ENCODE results near the gene QRICH2. TPM values are rescaled to one million over a fixed set of nuclear protein-coding genes. Genes with fewer than 3 reads are reported as not detected.
"Not testable (repeated sequence)": the region's sequence is repeated elsewhere in the genome, so short reads cannot be mapped to it uniquely, and the experiment has no call there.

The QRICH2 gene
- total RNA-seq, 4 donors from 2014 or later = 0.59 to 2.4 (median 1.1) TPM

DNA sequence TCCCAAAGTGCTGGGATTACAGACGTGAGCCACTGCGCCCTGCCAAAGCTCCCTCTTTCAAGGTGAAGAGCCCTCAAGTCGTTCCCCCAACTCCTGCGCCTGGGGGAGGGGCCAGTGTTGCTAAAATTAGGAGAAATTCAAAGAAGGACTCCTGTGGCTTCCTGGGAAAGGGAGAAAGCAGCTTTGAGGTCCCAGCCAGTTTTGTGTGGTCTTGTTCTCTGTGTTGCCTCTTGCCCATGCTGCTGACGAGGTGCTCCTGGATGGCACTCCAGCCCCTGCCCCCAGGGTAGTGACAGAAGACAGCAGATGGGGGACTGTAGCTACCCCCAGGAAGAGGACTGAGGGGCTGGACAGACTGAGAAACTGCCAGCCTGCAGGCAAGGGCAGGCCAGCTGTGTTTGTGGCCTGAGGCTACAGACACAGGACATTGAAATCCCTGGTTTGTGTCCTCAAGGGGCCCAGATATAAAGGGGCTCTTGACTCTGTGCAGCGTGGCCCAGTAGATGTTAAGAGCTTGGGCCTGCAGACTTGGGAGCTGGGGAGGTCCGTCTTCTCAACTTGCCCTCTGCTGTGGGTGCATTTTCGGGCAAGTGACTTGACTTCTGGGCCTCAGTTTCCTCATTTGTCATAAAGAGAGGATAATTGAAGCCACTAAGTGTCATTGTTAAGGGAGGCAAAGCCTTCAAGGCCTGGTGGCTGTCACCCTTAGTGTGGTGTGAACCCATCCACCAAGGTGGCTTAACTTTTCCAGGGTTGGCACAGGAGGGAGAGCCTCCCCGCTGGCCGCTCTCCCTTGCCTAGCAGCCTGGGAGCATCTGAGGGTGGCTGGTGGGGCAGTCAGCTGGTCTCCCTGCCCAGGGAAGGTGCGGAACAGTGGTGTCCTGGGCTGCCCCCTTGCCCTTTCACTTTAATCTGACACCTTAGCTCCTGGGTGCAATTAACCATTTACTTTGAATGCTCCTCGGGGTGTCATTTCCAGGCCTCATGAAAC is 38.8 kb downstream of the QRICH2 start:
- Histone ChIP-seq H3K4me1 (peaks cover 67% of the 10 kb centered on the region in 2 donors), H3K4me3 (peak overlapping the region in 2 of 4 donors; percentile 2 to 81), H3K27me3 (no peaks in the 10 kb centered on the region), H3K36me3 (no peaks in the 10 kb centered on the region), H3K27ac (peak overlapping the region; percentile 90 to 98 (median 95)), H3K9me3 (no peaks in the 10 kb centered on the region)
- in situ Hi-C loops (cut with MboI; ENCODE audit: low sequenced_read_pairs in 4 of 4) (no loop called here), intact Hi-C loops (cut with DNase I; ENCODE audit: low total_unique reads) (loop anchor here (5.0 to 10.0 kb wide), 3 partner anchors 72 to 484 kb away; partner anchors contain the start of genes MFSD11, SRSF2 and UNK)
- TF ChIP-seq CTCF (IDR thresholded peaks at IDR 0.05 in 4 of 5, conservative IDR thresholded peaks at IDR 0.05 in 1 of 5) (no peak), POLR2A (IDR thresholded peaks at IDR 0.05) (peak in 1 of 2 donors; percentile 18)
- ATAC-seq = peak in 1 of 2 donors; percentile 1
- DNase-seq = peak in 1 of 2 donors; percentile 72

DNA sequence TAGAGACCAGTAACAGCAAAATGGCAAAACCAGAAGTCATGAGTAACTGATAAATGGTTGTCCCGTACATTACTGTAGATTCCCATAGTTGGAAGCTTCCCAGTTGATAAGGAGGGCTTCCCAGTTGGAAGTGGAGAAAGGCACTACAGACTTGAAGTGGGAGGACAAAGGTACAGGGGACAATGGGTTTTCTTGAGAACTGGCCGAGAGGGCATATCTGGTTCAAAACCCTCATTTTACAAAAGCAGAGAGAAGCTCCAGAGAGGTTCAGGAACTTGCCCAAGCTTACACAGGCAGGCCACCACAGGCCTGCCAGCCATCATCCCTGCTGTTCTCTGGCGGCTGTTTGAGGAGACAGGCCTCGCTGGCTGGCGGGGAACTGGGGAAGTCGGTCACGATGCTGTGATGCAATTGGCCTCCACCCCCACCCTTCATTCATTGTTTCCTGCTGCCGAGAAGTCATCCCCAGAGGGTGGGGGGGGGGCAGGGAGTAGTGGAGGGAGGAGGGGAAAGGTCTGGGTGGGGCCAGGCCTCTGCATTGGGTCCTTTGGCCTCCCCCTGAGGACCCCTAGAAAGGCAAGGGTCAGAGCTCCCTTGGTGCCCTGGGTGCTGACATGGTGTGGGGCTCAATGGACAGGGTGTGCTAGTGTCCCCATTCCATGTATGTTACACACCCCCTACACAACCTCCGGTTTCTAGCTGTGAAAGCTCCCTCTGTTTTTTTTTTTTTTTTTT is 39.9 kb downstream of the QRICH2 start:
- Histone ChIP-seq H3K4me3 (peak overlapping the region in 3 of 4 donors; percentile 21 to 81 (median 80)), H3K36me3 (no peaks in the 10 kb centered on the region), H3K9me3 (no peaks in the 10 kb centered on the region), H3K4me1 (peaks cover 78% of the 10 kb centered on the region in 2 donors), H3K27me3 (no peaks in the 10 kb centered on the region), H3K27ac (peak overlapping the region; percentile 90 to 98 (median 95))
- in situ Hi-C loops (cut with MboI; ENCODE audit: low sequenced_read_pairs in 4 of 4) = no loop called here
- intact Hi-C loops (cut with DNase I; ENCODE audit: low total_unique reads) = loop anchor here (5.0 to 10.0 kb wide), 3 partner anchors 71 to 483 kb away; partner anchors contain the start of genes MFSD11, SRSF2 and UNK
- DNase-seq = peak; percentile 88 to 92
- peak; percentile 66 to 77 for TF ChIP-seq POLR2A (IDR thresholded peaks at IDR 0.05)
- TF ChIP-seq CTCF (IDR thresholded peaks at IDR 0.05 in 4 of 5, conservative IDR thresholded peaks at IDR 0.05 in 1 of 5) = no peak
- ATAC-seq = peak; percentile 24 to 31

DNA sequence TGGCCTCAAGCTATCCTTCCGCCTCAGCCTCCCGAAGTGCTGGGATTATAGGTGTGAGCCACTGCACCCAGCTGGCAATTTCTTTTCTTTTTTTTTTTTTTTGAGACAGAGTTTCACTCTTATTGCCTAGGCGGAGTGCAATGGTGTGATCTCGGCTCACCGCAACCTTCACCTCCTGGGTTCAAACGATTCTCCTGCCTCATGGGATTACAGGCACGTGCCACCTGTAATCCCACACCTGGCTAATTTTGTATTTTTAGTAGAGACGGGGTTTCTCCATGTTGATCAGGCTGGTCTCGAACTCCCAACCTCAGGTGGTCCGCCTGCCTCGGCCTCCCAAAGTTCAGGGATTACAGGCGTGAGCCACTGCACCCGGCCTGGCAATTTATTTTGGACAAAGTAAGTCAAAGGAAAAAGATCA is 40.5 kb downstream of the QRICH2 start:
- H3K27ac ChIP-seq = peak overlapping the region; percentile 90 to 98 (median 95)
- ATAC-seq; DNase-seq; in situ Hi-C loops (cut with MboI; ENCODE audit: low sequenced_read_pairs in 4 of 4); H3K9me3 ChIP-seq; H3K36me3 ChIP-seq; H3K27me3 ChIP-seq: not testable (repeated sequence)
- H3K4me3 ChIP-seq = peak overlapping the region in 3 of 4 donors; percentile 21 to 81 (median 80)
- H3K4me1 ChIP-seq = peaks cover 77 to 79% of the 10 kb centered on the region in 2 donors
- intact Hi-C loops (cut with DNase I; ENCODE audit: low total_unique reads) = loop anchor here (5.0 to 10.0 kb wide), 3 partner anchors 70 to 483 kb away; partner anchors contain the start of genes MFSD11, SRSF2 and UNK

DNA sequence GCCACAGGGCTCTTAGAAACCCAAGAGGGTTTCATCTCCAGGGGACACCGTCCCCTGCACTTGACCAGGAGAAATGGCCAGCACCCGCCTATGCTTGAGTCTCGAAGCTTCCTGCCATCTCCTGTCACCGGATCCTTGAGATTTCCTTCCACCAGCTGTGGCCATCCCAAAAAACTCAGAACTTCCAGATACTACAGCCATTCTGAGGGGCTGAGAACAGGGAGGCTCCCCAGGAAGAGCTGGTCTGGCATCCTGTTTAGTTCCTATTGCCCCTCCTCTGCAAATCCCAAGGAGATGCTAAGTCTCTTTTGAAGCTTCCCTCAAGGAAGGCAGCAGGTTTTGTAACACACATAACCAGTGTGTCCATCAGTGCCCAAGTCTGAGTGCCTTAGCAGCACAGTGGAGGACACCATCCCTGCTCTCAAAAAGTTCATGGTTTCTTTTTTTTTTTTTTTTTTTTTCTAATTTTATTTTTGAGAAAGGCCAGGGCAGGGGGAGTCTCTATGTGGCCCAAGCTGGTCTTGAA is 41.0 kb downstream of the QRICH2 start:
- H3K4me1 ChIP-seq = peaks cover 74 to 76% of the 10 kb centered on the region in 2 donors
- DNase-seq (no peak), ATAC-seq (no peak)
- peak overlapping the region; percentile 90 to 98 (median 95) for H3K27ac ChIP-seq
- H3K9me3 ChIP-seq = no peaks in the 10 kb centered on the region
- TF ChIP-seq CTCF (IDR thresholded peaks at IDR 0.05 in 4 of 5, conservative IDR thresholded peaks at IDR 0.05 in 1 of 5) = no peak
- TF ChIP-seq POLR2A (IDR thresholded peaks at IDR 0.05) = no peak
- no peaks in the 10 kb centered on the region for H3K36me3 ChIP-seq
- in situ Hi-C loops (cut with MboI; ENCODE audit: low sequenced_read_pairs in 4 of 4) (no loop called here), intact Hi-C loops (cut with DNase I; ENCODE audit: low total_unique reads) (loop anchor here (5.0 to 10.0 kb wide), 3 partner anchors 70 to 482 kb away; partner anchors contain the start of genes MFSD11, SRSF2 and UNK)
- no peaks in the 10 kb centered on the region for H3K27me3 ChIP-seq
- H3K4me3 ChIP-seq = peak overlapping the region; percentile 66 to 89 (median 80)
